ENCODE data around the gene TGFBR3. TPM values are rescaled to one million over a fixed set of nuclear protein-coding genes. Genes with fewer than 3 reads are reported as not detected.
A peak's percentile ranks its signal among the peaks of the same experiment; 100 is the strongest.

TGFBR3 gene
- total and polyA plus RNA-seq, 8 donors: 4.2 to 689 (median 71.5) TPM

DNA sequence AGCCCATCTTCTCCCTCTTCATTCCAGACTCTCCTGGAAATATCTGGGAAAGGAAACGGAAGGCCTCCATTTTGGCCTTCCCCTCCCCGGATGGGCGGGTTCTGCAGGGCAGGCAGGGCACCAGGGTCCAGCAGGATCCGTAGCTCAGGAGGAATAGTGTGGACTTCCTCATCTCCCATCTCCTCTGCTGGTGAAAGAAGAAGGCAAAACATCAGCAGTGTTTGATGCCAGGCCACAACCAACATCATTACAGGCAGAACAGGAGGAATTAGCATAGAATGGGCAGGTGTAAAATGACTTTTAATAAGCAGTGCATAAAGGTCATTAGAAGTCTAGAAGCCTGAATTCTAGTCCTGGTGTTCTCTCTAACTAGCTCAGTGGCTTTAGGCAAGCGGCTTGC lies 165.9 kb downstream of the TGFBR3 start:
- Histone ChIP-seq H3K9me3 (no peaks in the 10 kb centered on the region), H3K36me3 (peaks cover 0 to 59% (median 52%) of the 10 kb centered on the region in 4 donors), H3K27ac (peak overlapping the region in 1 of 5 donors; percentile 31), H3K4me1 (peaks cover 0 to 14% (median 0%) of the 10 kb centered on the region in 4 donors), H3K27me3 (no peaks in the 10 kb centered on the region), H3K4me3 (no peak overlapping the region)
- intact Hi-C loops (cut with DNase I; ENCODE audit: low total_unique reads): no loop called here
- WGBS, 5 donors: 72 to 94% (median 84%) methylated on average over 5 of the region's 5 CpGs
- TF ChIP-seq POLR2A (IDR thresholded peaks at IDR 0.05) (no peak), POLR2AphosphoS5 (IDR thresholded peaks at IDR 0.05) (no peak), EP300 (IDR thresholded peaks at IDR 0.05) (no peak)
- TF ChIP-seq, protein P1, sequence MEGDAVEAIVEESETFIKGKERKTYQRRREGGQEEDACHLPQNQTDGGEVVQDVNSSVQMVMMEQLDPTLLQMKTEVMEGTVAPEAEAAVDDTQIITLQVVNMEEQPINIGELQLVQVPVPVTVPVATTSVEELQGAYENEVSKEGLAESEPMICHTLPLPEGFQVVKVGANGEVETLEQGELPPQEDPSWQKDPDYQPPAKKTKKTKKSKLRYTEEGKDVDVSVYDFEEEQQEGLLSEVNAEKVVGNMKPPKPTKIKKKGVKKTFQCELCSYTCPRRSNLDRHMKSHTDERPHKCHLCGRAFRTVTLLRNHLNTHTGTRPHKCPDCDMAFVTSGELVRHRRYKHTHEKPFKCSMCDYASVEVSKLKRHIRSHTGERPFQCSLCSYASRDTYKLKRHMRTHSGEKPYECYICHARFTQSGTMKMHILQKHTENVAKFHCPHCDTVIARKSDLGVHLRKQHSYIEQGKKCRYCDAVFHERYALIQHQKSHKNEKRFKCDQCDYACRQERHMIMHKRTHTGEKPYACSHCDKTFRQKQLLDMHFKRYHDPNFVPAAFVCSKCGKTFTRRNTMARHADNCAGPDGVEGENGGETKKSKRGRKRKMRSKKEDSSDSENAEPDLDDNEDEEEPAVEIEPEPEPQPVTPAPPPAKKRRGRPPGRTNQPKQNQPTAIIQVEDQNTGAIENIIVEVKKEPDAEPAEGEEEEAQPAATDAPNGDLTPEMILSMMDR (IDR thresholded peaks at IDR 0.05): no peak
- no peak for DNase-seq

DNA sequence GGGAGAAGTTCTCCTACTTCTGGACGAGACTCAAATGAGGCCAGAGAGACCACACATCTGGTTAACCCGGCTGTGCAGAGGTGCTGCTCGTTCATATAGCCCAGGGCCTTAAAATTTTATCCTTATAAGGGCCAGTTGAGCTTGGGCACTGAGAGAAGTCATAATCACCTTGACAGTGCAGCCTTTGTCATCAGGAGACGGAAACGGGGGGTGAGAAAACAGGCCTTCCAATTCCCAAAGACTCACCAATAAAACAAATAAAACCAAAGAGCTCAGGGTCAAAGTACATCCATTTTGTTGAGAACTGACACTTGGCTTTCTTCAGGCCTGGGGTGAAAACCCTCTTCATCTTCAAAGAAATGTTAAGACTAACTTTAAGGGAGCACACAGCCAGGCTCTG lies 167.1 kb downstream of the TGFBR3 start:
- H3K27ac ChIP-seq: no peak overlapping the region
- H3K9me3 ChIP-seq: no peaks in the 10 kb centered on the region
- H3K4me1 ChIP-seq: peaks cover 0 to 6% (median 3%) of the 10 kb centered on the region in 4 donors
- H3K4me3 ChIP-seq: no peak overlapping the region
- no peak for DNase-seq
- 83 to 88% (median 86%) methylated on average over 5 of the region's 5 CpGs for WGBS, 5 donors
- intact Hi-C loops (cut with DNase I; ENCODE audit: low total_unique reads): no loop called here
- TF ChIP-seq POLR2AphosphoS5 (IDR thresholded peaks at IDR 0.05): no peak
- TF ChIP-seq, protein P1 (IDR thresholded peaks at IDR 0.05): no peak
- no peak for TF ChIP-seq EP300 (IDR thresholded peaks at IDR 0.05)
- TF ChIP-seq POLR2A (IDR thresholded peaks at IDR 0.05): no peak
- H3K27me3 ChIP-seq: no peaks in the 10 kb centered on the region
- H3K36me3 ChIP-seq: peaks cover 0 to 65% (median 58%) of the 10 kb centered on the region in 4 donors

DNA sequence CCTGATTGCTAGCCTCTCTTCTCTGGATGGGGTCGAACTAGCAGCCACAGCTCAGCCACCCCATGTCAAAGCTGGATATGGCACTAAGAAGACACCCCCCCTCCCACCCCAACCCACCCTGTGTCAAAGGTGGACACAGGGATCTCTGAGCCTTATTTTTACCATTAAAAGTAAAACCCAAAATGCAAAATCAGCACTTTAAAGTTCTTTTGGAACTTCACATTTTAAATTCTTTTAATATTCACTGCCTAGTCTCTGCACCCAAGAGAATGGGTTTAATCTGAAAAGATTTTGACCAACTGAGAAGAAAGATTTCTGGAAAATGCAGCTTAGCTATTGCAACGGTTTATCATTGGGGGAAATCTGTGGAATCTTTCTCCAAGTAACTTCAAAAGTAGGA lies 167.6 kb downstream of the TGFBR3 start:
- intact Hi-C loops (cut with DNase I; ENCODE audit: low total_unique reads): no loop called here
- WGBS, 5 donors: 92 to 99% (median 96%) methylated on average over 2 of the region's 2 CpGs
- DNase-seq: no peak
- no peak overlapping the region for H3K4me3 ChIP-seq
- H3K27ac ChIP-seq: no peak overlapping the region
- H3K9me3 ChIP-seq: no peaks in the 10 kb centered on the region
- H3K36me3 ChIP-seq: peaks cover 0 to 65% (median 58%) of the 10 kb centered on the region in 4 donors
- H3K27me3 ChIP-seq: no peaks in the 10 kb centered on the region
- TF ChIP-seq EP300 (IDR thresholded peaks at IDR 0.05): no peak
- TF ChIP-seq, protein P1 (IDR thresholded peaks at IDR 0.05): no peak
- no peak for TF ChIP-seq POLR2A (IDR thresholded peaks at IDR 0.05)
- no peak for TF ChIP-seq POLR2AphosphoS5 (IDR thresholded peaks at IDR 0.05)
- peaks cover 0 to 11% (median 4%) of the 10 kb centered on the region in 4 donors for H3K4me1 ChIP-seq

DNA sequence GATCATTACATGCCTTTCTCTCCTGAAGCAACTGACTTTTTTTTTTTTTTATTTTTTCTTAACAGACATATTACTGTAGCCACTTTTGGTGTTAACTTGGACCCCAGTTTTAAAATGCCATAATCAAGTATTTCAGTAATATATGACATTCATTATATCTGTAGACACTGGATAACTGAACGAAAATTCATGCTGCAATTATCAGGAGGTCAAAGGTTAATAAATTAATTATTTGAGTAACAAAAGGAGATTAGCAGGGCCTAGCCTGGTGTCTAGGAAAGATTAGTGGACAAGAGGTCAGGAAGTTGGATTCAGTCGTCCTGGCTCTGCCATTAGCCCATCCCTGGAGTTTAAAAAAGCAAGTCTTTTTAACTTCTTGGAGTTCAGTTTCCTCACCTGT lies 168.1 kb downstream of the TGFBR3 start:
- H3K36me3 ChIP-seq: peaks cover 0 to 65% (median 58%) of the 10 kb centered on the region in 4 donors
- H3K27ac ChIP-seq: no peak overlapping the region
- intact Hi-C loops (cut with DNase I; ENCODE audit: low total_unique reads): no loop called here

More for the DNA sequence above, 168.1 kb downstream of the TGFBR3 start:
- no peak for DNase-seq
- TF ChIP-seq POLR2A (IDR thresholded peaks at IDR 0.05) (no peak), EP300 (IDR thresholded peaks at IDR 0.05) (no peak), POLR2AphosphoS5 (IDR thresholded peaks at IDR 0.05) (no peak)
- TF ChIP-seq, protein P1 (IDR thresholded peaks at IDR 0.05): no peak
- WGBS, 5 donors: 42 to 58% (median 52%) methylated on average over 2 of the region's 2 CpGs
- Histone ChIP-seq H3K9me3 (no peaks in the 10 kb centered on the region), H3K4me1 (peaks cover 0 to 14% (median 6%) of the 10 kb centered on the region in 4 donors), H3K4me3 (no peak overlapping the region), H3K27me3 (no peaks in the 10 kb centered on the region)

All from stomach (tissue), 9 donors.